CD4-positive, alpha-beta T cell treated with Interferon alpha-2 for 1 hour (primary cell): Measurements from ENCODE around the gene PMFBP1.
"Not testable (repeated sequence)": the region's sequence is repeated elsewhere in the genome, so short reads cannot be mapped to it uniquely, and the experiment has no call there.

ENCODE experiments used
- DNase-seq, 2 donors: peaks; one replicate each; pipeline ENCODE4 v3.0.0-alpha.2; 2020 to 2022

Gene PMFBP1

DNA sequence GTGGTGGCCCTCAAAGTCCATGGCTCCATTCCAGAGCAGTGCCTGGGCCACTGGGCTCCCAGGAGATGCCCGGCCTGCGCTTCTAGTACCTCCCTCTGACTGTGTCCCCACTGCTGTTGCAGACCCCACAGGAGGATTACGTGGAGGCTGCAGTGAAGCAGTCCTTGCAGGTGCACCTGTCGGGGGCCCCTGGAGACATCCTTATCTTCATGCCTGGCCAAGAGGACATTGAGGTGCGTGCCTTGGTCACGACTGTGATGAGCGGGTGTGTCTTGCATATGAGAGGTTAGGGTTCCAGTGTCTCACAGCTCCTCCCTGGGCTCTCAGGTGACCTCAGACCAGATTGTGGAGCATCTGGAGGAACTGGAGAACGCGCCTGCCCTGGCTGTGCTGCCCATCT, 67.0 kb downstream of the PMFBP1 start:
- DNase-seq, result no peak

- DNase-seq, result no peak
Measured at GRCh38 chr16:72101195-72101594, 70.8 kb downstream of the PMFBP1 start.

- DNase-seq, result peak; percentile 43 to 63
Measured at GRCh38 chr16:72099377-72099818, 72.6 kb downstream of the PMFBP1 start.

DNA sequence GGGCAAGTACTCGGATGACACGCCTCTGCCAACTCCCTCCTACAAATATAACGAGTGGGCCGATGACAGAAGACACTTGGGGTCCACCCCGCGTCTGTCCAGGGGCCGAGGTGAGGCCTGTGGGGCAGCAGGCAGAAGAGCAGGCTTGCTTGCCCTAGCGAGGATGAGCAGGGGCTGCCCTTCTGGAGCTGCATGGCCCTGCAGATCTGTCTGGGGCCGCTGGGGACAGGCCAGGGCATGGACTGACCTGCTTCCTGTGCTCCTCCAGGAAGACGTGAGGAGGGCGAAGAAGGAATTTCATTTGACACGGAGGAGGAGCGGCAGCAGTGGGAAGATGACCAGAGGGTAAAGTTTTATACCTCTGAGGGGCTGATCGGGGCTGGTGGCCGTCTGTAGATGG, 73.0 kb downstream of the PMFBP1 start:
- no peak for DNase-seq

DNA sequence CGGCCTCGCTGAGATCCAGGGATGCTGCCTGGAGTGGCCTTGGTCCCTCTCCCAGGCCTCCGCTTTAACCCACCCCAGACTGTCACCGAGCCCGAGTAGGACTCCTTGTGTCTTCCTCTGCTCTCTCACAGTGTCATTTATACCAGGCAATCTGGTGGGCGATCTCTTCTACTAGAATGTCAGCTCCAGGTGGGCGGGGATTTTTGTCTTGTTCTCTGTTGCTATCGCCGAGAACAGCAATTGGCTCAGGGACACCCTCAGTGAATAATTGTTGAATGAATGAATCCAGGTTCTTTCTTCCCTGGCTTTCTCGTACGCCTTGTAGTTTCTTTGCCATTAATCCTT, 77.7 kb downstream of the PMFBP1 start:
- DNase-seq, result no peak

GRCh38 chr16:72093448-72094265, 78.3 kb downstream of the PMFBP1 start, which contains the start of the genes DHX38 and TXNL4B:
TSS of gene DHX38 (plus strand) at chr16:72093847. CDS start at chr16:72096158, 2,311 bp downstream.
TSS of gene TXNL4B (minus strand) at chr16:72093620. CDS start at chr16:72090749, 2,871 bp downstream.
- peak; percentile 96 to 97 for DNase-seq

- peak in 1 of 2 donors; percentile 13 for DNase-seq
Measured at GRCh38 chr16:72092832-72093447, 79.0 kb downstream of the PMFBP1 start.

DNA sequence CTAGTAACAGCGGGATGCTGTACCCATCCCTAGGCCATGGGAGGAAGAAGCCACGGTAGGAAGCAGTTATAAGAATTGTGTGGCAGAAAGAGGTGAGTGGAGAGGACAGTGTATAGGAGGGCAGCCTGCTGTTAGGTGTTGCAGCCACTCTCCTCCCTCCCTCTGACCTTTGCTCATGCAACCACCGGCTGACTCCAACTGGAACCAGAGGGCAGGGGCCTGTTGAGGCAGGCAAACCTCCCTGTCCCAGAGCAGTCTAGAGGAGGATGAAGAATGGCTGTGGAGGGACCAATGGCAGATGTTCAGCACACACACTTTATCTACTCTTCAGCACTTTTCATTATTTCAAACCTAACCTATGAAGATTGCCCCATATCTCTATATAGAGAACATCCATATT, 80.7 kb downstream of the PMFBP1 start:
- no peak for DNase-seq

DNA sequence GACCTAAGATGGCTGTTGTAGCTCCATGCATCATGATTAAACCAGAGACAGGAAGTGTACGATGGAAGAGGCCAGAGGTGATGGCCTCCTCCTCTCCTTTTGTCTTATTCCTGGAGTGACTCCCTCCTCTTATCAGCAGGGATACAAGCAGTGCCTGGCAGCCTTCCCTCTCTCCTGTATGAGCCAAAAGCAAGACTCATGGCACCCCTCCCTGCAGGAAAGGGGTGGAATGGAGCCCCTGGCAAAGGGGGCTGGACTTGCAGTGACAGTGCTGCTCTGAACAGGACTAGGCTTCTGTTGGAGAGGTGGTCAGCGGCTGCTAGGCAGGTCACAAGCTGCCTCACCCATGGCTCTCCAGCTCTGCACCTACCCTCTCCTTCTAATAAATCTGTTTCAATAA, 87.0 kb downstream of the PMFBP1 start:
- DNase-seq, result no peak

DNA sequence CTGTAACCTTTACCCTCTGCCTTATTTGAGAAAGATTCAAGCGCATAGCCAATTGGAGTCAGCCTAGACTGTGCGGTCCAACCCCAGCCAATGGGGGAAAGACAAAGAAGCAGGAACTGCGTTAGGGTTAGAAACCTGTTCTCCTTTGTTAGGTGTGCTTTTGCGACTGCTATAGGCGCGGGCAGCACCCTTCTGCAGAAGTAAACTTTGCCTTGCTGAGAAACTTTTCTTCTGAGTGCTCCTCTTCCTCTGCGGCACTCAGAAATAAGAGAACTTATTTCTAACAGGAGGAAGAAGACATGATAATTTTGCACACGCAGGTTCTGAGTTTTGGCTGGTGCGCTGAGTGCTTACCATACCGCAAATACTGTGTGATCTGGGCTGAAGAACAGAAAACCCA, 87.5 kb downstream of the PMFBP1 start:
- no peak for DNase-seq

- DNase-seq, result no peak
Measured at GRCh38 chr16:72083778-72084404, 88.1 kb downstream of the PMFBP1 start.

GRCh38 chr16:72076991-72077706, 94.8 kb downstream of the PMFBP1 start:
- DNase-seq, result not testable (repeated sequence)

DNA sequence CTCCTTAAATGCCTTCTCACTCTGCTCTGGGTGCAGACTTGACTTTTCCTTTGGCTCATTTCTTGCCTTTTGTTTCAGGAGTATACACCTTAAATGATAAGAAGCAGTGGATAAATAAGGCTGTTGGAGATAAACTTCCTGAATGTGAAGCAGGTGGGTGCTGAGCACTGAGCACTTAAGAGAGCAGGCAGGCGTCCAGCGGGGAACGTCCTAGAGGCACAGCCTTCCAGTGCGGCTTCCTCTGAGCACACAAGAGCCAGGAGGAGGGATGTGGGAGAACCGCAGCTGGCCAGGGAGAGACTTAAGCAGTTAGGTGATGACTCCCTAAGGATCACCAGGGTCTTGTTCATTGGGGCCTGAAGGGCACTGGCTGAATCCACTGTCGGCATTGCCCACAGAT, 96.9 kb downstream of the PMFBP1 start:
- DNase-seq, result not testable (repeated sequence)

- no peak for DNase-seq
Measured at GRCh38 chr16:72073560-72074230, 98.3 kb downstream of the PMFBP1 start.

GRCh38 chr16:72072514-72073342, 99.2 kb downstream of the PMFBP1 start:
- DNase-seq, result no peak
